Mesendoderm (in vitro differentiated cells): Measurements from ENCODE around the gene ADCY3.
"Not testable (repeated sequence)": the region's sequence is repeated elsewhere in the genome, so short reads cannot be mapped to it uniquely, and the experiment has no call there.

Source experiments
- DNase-seq: peaks from one replicate; pipeline ENCODE4 v3.0.0; 2013
- H2AK5ac ChIP-seq: 2 replicates; pipeline ENCODE4 v1.6.1; 2013; ENCODE audit warnings: low read length, inconsistent platforms
- H2BK120ac ChIP-seq: 2 replicates; pipeline ENCODE4 v1.6.1; 2013; ENCODE audit warnings: low read depth, mild to moderate bottlenecking, low read length, moderate library complexity, mixed read lengths
- H2BK15ac ChIP-seq: replicated peaks from 2 replicates; pipeline ENCODE4 v1.6.1; 2013; ENCODE audit warnings: low read depth, mild to moderate bottlenecking, moderate library complexity
- H2BK5ac ChIP-seq: 2 replicates; pipeline ENCODE4 v1.6.1; 2013; ENCODE audit warnings: low read length, inconsistent platforms
- H3K18ac ChIP-seq: 2 replicates; pipeline ENCODE4 v1.6.1; 2013; ENCODE audit warnings: mild to moderate bottlenecking, low read length, mixed read lengths
- H3K23ac ChIP-seq: one replicate; pipeline ENCODE4 v1.6.1; 2013; ENCODE audit warnings: low read length
- H3K27ac ChIP-seq: 2 replicates; pipeline ENCODE4 v1.5.1; 2013; ENCODE audit warnings: low read depth, mild to moderate bottlenecking, inconsistent platforms, low read length, moderate library complexity
- H3K27me3 ChIP-seq: 2 replicates; pipeline ENCODE4 v1.6.1; 2013; ENCODE audit warnings: low read length, control low read depth, mild to moderate bottlenecking, inconsistent platforms; ENCODE audit not compliant: insufficient read depth, poor library complexity
- H3K36me3 ChIP-seq: 2 replicates; pipeline ENCODE4 v1.6.1; 2013; ENCODE audit warnings: low read length, inconsistent platforms; ENCODE audit not compliant: control insufficient read depth, insufficient read depth
- H3K4ac ChIP-seq: one replicate; pipeline ENCODE4 v1.6.1; 2013; ENCODE audit warnings: low read depth, mild to moderate bottlenecking, low read length, moderate library complexity
- H3K4me1 ChIP-seq: 2 replicates; pipeline ENCODE4 v1.6.1; 2013; ENCODE audit warnings: low read depth, low read length, inconsistent platforms; ENCODE audit not compliant: control insufficient read depth
- H3K4me2 ChIP-seq: 2 replicates; pipeline ENCODE4 v1.6.1; 2013; ENCODE audit warnings: low read length
- H3K4me3 ChIP-seq: 2 replicates; pipeline ENCODE4 v1.5.1; 2013; ENCODE audit warnings: mild to moderate bottlenecking, low read length
- H3K56ac ChIP-seq: one replicate; pipeline ENCODE4 v1.6.1; 2013; ENCODE audit warnings: low read length
- H3K79me1 ChIP-seq: 2 replicates; pipeline ENCODE4 v1.6.1; 2013; ENCODE audit warnings: low read length, inconsistent platforms
- H3K79me2 ChIP-seq: 2 replicates; pipeline ENCODE4 v1.6.1; 2013; ENCODE audit warnings: mild to moderate bottlenecking, low read length; ENCODE audit not compliant: control insufficient read depth, insufficient read depth
- H3K9ac ChIP-seq: 2 replicates; pipeline ENCODE4 v1.6.1; 2013; ENCODE audit warnings: low read length, inconsistent platforms
- H4K5ac ChIP-seq: one replicate; pipeline ENCODE4 v1.6.1; 2013; ENCODE audit warnings: low read length
- H4K8ac ChIP-seq: one replicate; pipeline ENCODE4 v1.6.1; 2013; ENCODE audit warnings: low read depth, mild to moderate bottlenecking, control low read depth, low read length, moderate library complexity
- WGBS: extraction: QIAGEN DNeasy Blood & Tissue Kit; methylation state at CpG from one replicate; pipeline ENCODE4 v1.1.7; 2013; ENCODE audit warnings: low lambda C conversion rate, missing lambda C conversion rate; ENCODE audit not compliant: insufficient coverage; ENCODE audit errors: extremely low coverage; 5-methylcytosine and 5-hydroxymethylcytosine counted together

The ADCY3 gene

GRCh38 chr2:24835411-24835810, 84.6 kb downstream of the ADCY3 start:
- not testable (repeated sequence) for H3K4me2 ChIP-seq, H3K79me1 ChIP-seq, H2BK15ac ChIP-seq, DNase-seq, H3K4me1 ChIP-seq, H3K27me3 ChIP-seq, H4K5ac ChIP-seq, H3K36me3 ChIP-seq, H3K4ac ChIP-seq, H3K56ac ChIP-seq, H2AK5ac ChIP-seq, H3K9ac ChIP-seq, H4K8ac ChIP-seq, H3K18ac ChIP-seq, H3K23ac ChIP-seq, H3K4me3 ChIP-seq, H2BK120ac ChIP-seq, H3K27ac ChIP-seq, H3K79me2 ChIP-seq, H2BK5ac ChIP-seq
- WGBS: no CpG with 5 or more reads among the region's 8 CpGs

GRCh38 chr2:24834733-24835395, 85.2 kb downstream of the ADCY3 start:
- no peaks in the 10 kb centered on the region for H3K36me3 ChIP-seq
- no peak overlapping the region for H3K4me3 ChIP-seq
- no peak overlapping the region for H3K56ac ChIP-seq
- no peak overlapping the region for H4K5ac ChIP-seq
- H3K9ac ChIP-seq: no peak overlapping the region
- WGBS: no CpG with 5 or more reads among the region's 20 CpGs
- no peak overlapping the region for H3K18ac ChIP-seq
- no peak overlapping the region for H2AK5ac ChIP-seq
- no peak for DNase-seq
- H3K4me2 ChIP-seq: no peak overlapping the region
- H2BK120ac ChIP-seq: no peak overlapping the region
- no peak overlapping the region for H2BK15ac ChIP-seq
- no peak overlapping the region for H4K8ac ChIP-seq
- no peaks in the 10 kb centered on the region for H3K79me1 ChIP-seq
- H3K27me3 ChIP-seq: no peaks in the 10 kb centered on the region
- H3K79me2 ChIP-seq: no peaks in the 10 kb centered on the region
- no peak overlapping the region for H3K23ac ChIP-seq
- H3K4ac ChIP-seq: no peak overlapping the region
- H2BK5ac ChIP-seq: no peak overlapping the region
- H3K4me1 ChIP-seq: no peaks in the 10 kb centered on the region
- no peak overlapping the region for H3K27ac ChIP-seq

GRCh38 chr2:24833821-24834732, 86.0 kb downstream of the ADCY3 start:
- Histone ChIP-seq H3K9ac (no peak overlapping the region), H3K23ac (no peak overlapping the region), H4K8ac (no peak overlapping the region), H2BK120ac (no peak overlapping the region), H2BK15ac (no peak overlapping the region), H2BK5ac (no peak overlapping the region), H3K27me3 (no peaks in the 10 kb centered on the region), H3K4me3 (no peak overlapping the region), H3K79me2 (no peaks in the 10 kb centered on the region), H3K4ac (no peak overlapping the region), H3K79me1 (no peaks in the 10 kb centered on the region), H4K5ac (no peak overlapping the region), H3K56ac (no peak overlapping the region), H3K4me2 (no peak overlapping the region), H3K4me1 (no peaks in the 10 kb centered on the region), H2AK5ac (no peak overlapping the region), H3K27ac (no peak overlapping the region), H3K18ac (no peak overlapping the region), H3K36me3 (no peaks in the 10 kb centered on the region)
- no peak for DNase-seq
- no CpG with 5 or more reads among the region's 32 CpGs for WGBS

GRCh38 chr2:24832931-24833701, 86.9 kb downstream of the ADCY3 start:
- Histone ChIP-seq H3K4me2 (no peak overlapping the region), H2AK5ac (no peak overlapping the region), H3K79me1 (no peaks in the 10 kb centered on the region), H3K79me2 (no peaks in the 10 kb centered on the region), H3K4ac (no peak overlapping the region), H3K4me3 (no peak overlapping the region), H2BK15ac (no peak overlapping the region), H4K5ac (no peak overlapping the region), H3K18ac (no peak overlapping the region), H3K56ac (no peak overlapping the region), H2BK5ac (no peak overlapping the region), H2BK120ac (no peak overlapping the region), H3K27me3 (no peaks in the 10 kb centered on the region), H3K27ac (no peak overlapping the region), H3K36me3 (no peaks in the 10 kb centered on the region), H3K23ac (no peak overlapping the region), H3K9ac (no peak overlapping the region), H3K4me1 (no peaks in the 10 kb centered on the region), H4K8ac (no peak overlapping the region)
- WGBS: no CpG with 5 or more reads among the region's 22 CpGs
- no peak for DNase-seq

GRCh38 chr2:24832521-24832920, 87.5 kb downstream of the ADCY3 start:
- Histone ChIP-seq H3K4ac (no peak overlapping the region), H3K27ac (no peak overlapping the region), H3K56ac (no peak overlapping the region), H3K36me3 (no peaks in the 10 kb centered on the region), H2BK15ac (no peak overlapping the region), H3K79me2 (no peaks in the 10 kb centered on the region), H3K79me1 (no peaks in the 10 kb centered on the region), H3K9ac (no peak overlapping the region), H3K4me1 (no peaks in the 10 kb centered on the region), H3K23ac (no peak overlapping the region), H3K27me3 (no peaks in the 10 kb centered on the region), H2AK5ac (no peak overlapping the region), H2BK5ac (no peak overlapping the region), H2BK120ac (no peak overlapping the region), H4K5ac (no peak overlapping the region), H4K8ac (no peak overlapping the region), H3K4me3 (no peak overlapping the region), H3K18ac (no peak overlapping the region), H3K4me2 (no peak overlapping the region)
- WGBS: no CpG with 5 or more reads among the region's 9 CpGs
- no peak for DNase-seq
